Fibroblast of villous mesenchyme (primary cell): ENCODE measurements around the gene KSR2. TPM values are rescaled to one million over a fixed set of nuclear protein-coding genes. Genes with fewer than 3 reads are reported as not detected.

Experiments used
- DNase-seq: peaks from one replicate; pipeline ENCODE4 v3.0.0-alpha.2; 2010; ENCODE audit warnings: low read depth
- H3K4me3 ChIP-seq: 2 replicates; pipeline ENCODE4 v1.5.1; 2011; ENCODE audit warnings: low read depth, mild to moderate bottlenecking, low read length
- CTCF ChIP-seq: IDR thresholded peaks from 2 replicates; pipeline ENCODE4 v1.5.1; 2012; ENCODE audit warnings: low read depth, mild to moderate bottlenecking, low read length; ENCODE audit not compliant: insufficient read depth
- total RNA-seq: library from RNA; depleted of rRNA; stranded (reverse); fragments of >200 nt; gene quantifications from 2 replicates; pipeline ENCODE4 v1.2.3, GENCODE V29; 2012

Gene KSR2
- total RNA-seq, 1 donor = not detected

- no peak overlapping the region for H3K4me3 ChIP-seq
- TF ChIP-seq CTCF = no peak
- DNase-seq = no peak
Observed at GRCh38 chr12:117506333-117506732, 462.5 kb downstream of the KSR2 start.

- DNase-seq = no peak
- no peak for TF ChIP-seq CTCF
- no peak overlapping the region for H3K4me3 ChIP-seq
Observed at GRCh38 chr12:117502633-117503032, 466.2 kb downstream of the KSR2 start.

DNA sequence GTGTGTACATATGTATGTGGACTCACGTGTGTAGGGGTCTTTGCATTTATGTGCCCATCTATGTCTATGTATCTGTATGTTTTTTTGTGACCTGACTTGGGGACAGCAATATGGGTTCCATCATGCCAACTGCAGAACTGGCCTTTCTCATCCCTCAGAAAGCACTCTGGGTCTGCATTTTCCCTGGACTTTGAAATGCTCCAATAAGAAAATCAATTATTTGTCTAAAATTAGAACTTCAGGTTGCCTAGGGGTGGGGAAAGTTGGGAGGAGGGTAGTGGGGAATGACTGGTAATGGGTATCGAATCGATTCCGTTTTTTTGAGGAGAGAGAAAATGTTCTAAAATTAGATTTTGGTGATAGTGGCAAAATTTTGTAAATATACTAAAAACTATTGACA is 466.6 kb downstream of the KSR2 start:
- DNase-seq = no peak
- no peak overlapping the region for H3K4me3 ChIP-seq
- TF ChIP-seq CTCF = no peak

GRCh38 chr12:117501076-117501869 is 467.5 kb downstream of the KSR2 start:
- no peak for DNase-seq
- no peak overlapping the region for H3K4me3 ChIP-seq
- no peak for TF ChIP-seq CTCF

DNA sequence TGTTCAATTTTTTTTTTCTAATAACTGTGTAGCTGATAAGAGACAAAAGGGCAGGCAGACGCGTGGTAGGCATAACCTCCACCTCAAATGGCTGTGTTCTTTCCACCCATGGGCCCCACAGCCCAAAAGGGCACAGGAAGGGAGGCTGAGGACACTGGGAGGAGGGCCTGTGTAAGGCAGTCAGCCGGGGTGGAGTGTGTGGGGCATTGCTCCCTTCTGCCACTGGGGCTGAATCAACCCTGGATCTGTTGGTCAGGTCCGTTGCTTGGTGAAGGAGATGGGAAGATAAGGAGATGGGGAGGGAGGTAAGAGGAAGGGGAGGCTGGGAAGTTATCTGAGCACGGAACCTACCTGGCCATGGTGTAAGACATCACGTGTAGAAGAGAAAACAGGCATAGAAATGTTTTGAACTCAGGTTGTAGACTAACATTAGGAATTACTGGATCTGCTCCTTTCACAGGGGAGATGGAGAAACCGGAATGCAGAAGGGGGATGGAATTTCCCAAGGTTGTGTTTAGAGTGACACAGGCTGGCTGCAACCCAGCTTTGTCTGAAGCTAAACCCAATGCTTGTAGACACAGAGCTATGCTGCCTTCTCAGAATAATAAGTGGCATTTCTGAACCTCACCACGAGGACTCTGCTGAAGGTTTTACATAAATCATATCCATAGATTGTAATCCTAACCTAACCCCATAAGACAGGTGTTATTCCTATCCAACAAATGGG is 468.9 kb downstream of the KSR2 start:
- H3K4me3 ChIP-seq = no peak overlapping the region
- DNase-seq = no peak
- TF ChIP-seq CTCF = no peak

- TF ChIP-seq CTCF = no peak
- no peak overlapping the region for H3K4me3 ChIP-seq
- DNase-seq = no peak
Observed at GRCh38 chr12:117498880-117499279, 469.9 kb downstream of the KSR2 start.
